Vagina (tissue), 2 donors: ENCODE measurements around the gene PNKD.

Source experiments
- POLR2AphosphoS5 ChIP-seq, 2 donors: sonication (generic); formaldehyde crosslinking; IDR thresholded peaks; one replicate each; pipeline ENCODE4 v1.9.0; 2017; ENCODE audit warnings: antibody characterized with exemption in 2 of 2, mild to moderate bottlenecking in 2 of 2, low read depth in 1 of 2; ENCODE audit not compliant: insufficient read depth in 1 of 2
- TF ChIP-seq, protein P1 (sequence below), 3 experiments: fragments of 450-650 bp in 2 of 3; fragments of 200-600 bp in 1 of 3; sonication (generic) in 1 of 3; IDR thresholded peaks; one replicate each; pipeline ENCODE4 v1.5.1; 2017 to 2019; ENCODE audit warnings: antibody characterized with exemption in 3 of 3, mild to moderate bottlenecking in 2 of 3, moderate library complexity in 2 of 3

DNA sequence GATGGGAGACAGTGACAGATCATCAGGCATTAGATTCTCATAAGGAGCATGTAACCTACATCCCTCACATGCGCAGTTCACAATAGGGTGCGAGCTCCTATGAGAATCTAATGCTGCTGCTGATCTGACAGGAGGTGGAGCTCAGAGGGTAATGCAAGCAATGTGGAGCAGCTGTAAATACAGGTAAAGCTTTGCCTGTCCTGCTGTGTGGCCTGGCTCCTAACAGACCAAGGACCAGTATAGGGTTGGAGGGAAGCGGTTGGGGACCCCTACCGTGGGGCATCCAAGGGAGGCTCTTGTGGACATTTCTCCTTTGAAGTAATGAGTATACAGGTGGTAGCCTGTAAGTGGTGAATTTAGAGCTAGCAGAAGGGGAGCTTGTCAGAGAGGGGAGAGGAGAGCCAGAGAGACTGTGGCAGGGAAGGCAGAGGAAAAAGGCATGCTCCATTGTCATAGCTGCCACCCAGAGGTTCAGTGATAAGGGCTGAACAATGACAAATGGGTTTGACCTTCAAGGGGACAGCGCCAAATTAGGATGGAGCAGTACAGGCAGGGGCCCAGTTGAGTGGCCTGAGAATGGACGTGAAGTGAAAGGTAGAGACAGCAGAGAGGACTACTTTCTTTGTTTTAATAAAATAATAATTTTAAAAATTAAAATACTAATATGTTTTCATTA is 37.2 kb downstream of the PNKD start:
- TF ChIP-seq, protein P1, sequence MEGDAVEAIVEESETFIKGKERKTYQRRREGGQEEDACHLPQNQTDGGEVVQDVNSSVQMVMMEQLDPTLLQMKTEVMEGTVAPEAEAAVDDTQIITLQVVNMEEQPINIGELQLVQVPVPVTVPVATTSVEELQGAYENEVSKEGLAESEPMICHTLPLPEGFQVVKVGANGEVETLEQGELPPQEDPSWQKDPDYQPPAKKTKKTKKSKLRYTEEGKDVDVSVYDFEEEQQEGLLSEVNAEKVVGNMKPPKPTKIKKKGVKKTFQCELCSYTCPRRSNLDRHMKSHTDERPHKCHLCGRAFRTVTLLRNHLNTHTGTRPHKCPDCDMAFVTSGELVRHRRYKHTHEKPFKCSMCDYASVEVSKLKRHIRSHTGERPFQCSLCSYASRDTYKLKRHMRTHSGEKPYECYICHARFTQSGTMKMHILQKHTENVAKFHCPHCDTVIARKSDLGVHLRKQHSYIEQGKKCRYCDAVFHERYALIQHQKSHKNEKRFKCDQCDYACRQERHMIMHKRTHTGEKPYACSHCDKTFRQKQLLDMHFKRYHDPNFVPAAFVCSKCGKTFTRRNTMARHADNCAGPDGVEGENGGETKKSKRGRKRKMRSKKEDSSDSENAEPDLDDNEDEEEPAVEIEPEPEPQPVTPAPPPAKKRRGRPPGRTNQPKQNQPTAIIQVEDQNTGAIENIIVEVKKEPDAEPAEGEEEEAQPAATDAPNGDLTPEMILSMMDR (IDR thresholded peaks at IDR 0.05), result no peak
- no peak for TF ChIP-seq POLR2AphosphoS5 (IDR thresholded peaks at IDR 0.05; ENCODE audit: insufficient read depth in 1 of 2, low read depth in 1 of 2)
